DND-41 (cell line): ENCODE results near the gene MSL3B.

Source experiments
- EZH2 ChIP-seq: IDR thresholded peaks from 3 replicates; pipeline ENCODE4 v1.6.1; 2012; ENCODE audit warnings: borderline replicate concordance, low read depth, mild to moderate bottlenecking, moderate library complexity, low read length, inconsistent platforms; ENCODE audit not compliant: severe bottlenecking
- TF ChIP-seq, protein P1 (sequence below): IDR thresholded peaks from 2 replicates; pipeline ENCODE4 v1.5.1; 2012; ENCODE audit warnings: borderline replicate concordance, low read length, moderate library complexity, mild to moderate bottlenecking; ENCODE audit not compliant: poor library complexity, severe bottlenecking; ENCODE audit errors: extremely low read depth

GRCh38 chr2:233839447-233839820 is 28.8 kb downstream of the MSL3B start:
- TF ChIP-seq, protein P1, sequence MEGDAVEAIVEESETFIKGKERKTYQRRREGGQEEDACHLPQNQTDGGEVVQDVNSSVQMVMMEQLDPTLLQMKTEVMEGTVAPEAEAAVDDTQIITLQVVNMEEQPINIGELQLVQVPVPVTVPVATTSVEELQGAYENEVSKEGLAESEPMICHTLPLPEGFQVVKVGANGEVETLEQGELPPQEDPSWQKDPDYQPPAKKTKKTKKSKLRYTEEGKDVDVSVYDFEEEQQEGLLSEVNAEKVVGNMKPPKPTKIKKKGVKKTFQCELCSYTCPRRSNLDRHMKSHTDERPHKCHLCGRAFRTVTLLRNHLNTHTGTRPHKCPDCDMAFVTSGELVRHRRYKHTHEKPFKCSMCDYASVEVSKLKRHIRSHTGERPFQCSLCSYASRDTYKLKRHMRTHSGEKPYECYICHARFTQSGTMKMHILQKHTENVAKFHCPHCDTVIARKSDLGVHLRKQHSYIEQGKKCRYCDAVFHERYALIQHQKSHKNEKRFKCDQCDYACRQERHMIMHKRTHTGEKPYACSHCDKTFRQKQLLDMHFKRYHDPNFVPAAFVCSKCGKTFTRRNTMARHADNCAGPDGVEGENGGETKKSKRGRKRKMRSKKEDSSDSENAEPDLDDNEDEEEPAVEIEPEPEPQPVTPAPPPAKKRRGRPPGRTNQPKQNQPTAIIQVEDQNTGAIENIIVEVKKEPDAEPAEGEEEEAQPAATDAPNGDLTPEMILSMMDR = no peak
- no peak for TF ChIP-seq EZH2
